ENCODE data around the gene ABHD17B.
"Not testable (repeated sequence)": the region's sequence is repeated elsewhere in the genome, so short reads cannot be mapped to it uniquely, and the experiment has no call there.

Gene ABHD17B

DNA sequence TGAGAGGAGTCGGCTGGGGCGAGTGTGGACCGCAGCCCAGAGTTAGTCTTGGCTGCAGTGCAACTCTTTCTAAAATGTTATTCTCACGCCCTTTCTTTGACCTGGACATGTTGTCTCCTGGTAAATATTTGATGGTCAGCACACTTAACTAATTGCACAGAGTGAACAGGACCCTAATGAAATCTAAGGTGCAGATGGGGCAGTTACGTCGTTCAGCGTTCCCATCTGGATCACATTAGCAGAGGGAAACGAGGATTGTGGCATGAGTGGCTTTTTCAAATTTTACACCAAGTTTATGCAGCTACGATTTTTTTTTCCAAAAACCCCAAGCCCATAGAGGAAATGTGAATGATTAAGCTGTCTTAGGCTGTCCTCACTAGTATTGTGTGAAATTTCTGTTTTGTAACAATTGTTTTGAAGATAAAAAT is 929 bp upstream of the ABHD17B start:
- DNase-seq, result no peak

DNA sequence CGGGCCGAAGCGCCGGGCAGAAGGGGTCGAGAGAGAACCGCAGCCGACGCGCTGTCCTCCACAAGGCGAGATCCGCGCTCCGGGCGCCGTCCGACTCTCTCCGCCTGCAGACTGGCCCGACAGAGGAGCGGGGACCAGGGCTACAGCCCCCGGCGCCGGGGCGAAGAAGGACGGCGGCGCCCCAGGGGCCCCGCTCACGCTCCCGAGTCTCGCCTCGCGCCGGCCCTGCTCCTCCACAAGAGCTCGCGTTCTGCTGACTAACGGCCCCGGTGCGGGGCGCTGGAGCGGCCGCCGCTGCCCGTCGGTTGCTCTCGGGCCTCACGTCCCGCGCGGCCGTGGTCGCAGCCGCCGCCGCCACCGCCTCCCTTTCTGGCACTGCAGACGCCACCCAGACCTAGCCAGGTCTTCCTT is 338 bp downstream of the ABHD17B start:
- DNase-seq, result peak in 1 of 2 experiments; percentile 68

DNA sequence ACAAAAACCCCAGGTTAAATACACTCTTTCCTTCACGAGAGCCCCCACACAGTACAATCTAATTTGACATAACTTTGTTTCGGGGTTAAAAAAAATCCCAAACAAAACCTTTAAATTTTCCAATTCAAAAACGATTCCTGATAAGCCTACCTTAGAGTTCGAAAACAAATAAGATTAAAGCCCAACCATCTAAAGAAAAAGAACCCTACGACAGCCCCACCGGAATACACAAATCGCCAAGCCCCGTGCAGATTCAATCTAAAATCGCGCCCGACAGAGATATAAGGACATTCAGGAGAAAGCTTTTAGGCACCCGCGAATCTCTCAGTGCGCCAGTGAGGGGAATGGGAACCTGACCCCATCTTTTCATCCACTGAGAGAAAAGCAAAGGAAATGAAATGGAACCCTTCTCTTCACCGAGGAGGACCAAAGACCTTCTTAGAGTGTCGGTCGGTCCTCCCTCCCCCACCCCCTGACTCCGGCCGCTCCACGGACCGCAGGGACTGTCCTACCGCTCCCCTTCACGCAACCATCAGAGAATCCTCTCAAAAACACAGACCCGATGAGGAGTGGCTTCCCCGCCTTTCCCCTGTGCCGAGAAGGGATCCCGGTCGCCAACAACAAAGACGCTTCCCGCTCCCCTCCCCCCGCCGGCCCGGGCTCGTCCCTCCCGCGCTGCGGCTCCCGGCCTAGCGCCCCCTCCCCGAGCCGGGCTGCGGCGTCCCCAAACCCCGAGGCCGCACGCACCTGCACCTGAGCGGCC is 925 bp downstream of the ABHD17B start:
- peak in 1 of 2 experiments; percentile 67 for DNase-seq

DNA sequence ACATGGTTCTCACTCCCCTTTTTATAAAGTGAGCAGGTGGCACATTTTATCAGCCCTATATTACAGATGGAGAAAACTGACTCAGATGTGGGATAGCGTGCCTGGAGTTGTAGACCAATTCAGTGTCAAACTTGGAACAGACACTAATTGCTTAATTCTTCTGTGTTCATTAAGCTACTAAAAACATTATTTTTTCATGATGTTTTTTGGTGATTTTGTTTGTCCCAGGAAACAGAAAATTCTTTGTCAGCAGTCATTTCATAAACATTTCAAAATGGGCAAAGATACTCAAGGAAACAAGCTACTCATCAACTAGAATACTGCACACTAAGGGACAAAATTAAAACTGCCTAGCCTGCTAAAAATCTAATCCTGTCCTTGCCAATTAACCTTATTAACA is 2.2 kb downstream of the ABHD17B start:
- no peak for DNase-seq

DNA sequence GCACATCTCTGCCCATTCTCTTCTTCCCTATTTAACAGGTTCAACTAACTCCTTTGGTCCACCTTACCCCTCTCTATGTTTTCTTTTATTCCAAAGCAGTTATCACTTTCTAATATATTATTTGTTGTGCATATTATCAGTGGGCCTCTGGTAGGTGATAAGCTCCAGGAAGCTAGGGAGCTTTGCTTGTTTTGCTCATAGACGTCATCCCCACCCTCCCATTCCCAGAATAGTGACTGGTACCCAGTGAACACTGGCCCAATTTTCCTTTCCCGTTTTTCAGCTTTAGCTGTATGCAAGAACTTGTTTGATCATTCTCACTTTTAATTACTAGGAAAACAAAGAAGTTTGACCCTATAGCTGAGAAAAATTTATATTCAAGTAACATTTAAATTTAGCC is 6.9 kb downstream of the ABHD17B start:
- DNase-seq, result no peak

DNA sequence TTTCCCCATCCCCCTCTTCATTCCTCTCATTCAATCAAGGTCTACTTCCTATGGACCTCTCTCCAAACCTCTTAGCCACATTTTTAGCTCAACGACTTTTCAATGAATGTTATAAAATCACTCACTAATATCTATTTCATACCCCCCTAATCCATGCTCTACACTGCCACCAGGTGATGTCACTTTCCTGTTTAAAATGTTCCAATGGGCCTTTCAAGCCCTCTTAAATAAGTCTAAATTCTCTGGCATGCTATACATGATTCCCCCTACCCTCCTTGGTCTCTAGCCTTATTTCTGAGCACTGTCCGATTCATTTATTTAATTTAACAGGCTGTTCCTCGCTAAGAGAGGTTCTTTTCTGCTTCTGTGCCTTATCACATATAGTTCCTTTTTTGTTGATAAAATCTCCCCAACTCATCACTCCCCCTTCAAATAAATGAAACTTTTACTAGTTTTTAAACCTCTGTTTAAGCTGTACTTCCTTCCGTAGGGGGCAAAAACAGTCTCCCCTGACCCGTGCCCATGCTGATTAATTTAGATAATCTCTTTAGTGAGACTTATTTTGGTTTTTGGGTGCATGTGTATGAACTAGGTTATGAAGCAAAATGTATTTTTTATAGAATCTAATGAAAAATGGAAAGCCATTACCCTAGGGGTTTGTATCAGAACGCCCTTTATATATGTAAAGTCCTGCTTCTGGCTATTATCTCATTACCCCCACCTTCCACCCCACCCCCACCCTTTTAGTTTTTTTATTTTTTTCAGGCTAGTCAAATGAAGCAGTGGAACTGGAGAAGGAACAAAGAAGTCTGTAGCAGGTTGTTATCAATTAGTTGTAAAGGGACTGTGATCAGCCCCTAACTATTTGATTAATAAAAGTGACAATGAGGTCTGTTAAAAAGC is 9.0 kb downstream of the ABHD17B start:
- no peak for DNase-seq

DNA sequence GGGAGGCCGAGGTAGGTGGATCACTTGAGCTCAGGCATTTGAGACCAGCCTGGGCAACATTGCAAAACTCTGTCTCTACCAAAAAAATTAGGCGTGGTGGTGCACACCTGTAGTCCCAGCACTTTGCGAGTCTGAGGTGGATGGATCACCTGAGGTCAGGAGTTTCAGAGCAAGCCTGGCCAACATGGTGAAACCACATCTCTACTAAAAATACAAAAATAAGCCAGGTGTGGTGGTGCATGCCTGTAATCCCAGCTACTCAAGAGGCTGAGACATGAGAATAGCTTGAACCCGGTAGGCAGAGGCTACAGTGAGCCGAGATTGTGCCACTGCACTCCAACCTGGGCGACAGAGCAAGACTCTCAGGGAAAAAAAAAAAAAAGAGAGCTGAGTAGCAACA is 12.2 kb downstream of the ABHD17B start:
- not testable (repeated sequence) for DNase-seq

DNA sequence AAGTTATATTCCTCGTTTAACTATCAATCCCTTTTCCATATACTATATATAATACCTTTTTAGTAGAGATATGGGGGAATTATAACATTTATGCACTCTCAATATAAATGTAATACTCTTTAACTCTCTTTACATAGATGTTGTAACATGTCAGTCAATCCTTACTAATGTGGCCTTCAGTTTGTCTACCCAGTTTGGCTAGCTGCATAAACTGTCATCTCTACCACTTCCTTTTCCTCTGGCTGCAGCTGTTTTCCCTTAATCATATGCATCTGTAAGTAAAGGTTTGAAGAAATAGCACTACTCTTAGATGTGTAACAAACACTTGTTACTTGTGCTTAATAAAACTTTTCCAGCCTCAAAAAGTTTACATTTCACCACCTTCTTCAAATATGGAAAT is 13.4 kb downstream of the ABHD17B start:
- DNase-seq, result no peak

DNA sequence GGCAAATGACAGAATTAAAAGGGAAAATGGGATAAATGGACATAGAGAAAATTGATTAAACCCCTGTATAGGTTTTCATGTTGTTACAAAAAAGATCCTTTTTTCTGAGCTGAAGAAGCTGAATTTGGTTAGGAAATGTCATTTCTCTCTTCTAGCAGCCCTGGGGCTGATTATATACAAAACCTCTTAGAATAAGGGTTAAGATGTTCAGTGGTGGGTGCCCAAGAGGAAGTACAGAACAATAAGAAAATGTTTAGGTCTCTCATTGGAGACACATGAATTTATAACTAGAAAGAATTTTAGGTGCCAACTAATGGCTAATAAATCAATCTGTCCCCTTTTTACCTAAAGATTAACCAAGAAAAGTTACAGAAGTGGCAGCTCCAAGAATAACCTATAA is 14.2 kb downstream of the ABHD17B start:
- DNase-seq, result no peak

DNA sequence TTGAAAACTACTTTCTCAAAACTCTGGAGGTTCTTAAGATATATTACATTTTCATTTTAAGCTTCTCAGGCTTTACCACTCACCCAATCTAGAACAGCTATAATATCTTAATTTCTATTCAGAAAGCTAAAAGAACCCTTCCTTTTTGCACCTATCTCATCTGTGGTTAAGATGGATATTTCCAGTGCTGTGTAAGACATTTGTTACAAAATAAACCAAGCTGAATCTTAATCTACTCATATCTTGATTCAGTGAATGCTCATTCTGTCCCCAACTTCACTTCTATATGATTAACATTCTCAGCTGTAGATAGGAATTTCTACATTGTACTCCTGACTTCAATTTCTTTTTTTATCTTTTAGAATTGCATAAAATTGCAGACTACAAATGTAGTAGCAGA is 15.0 kb downstream of the ABHD17B start:
- DNase-seq, result no peak

DNA sequence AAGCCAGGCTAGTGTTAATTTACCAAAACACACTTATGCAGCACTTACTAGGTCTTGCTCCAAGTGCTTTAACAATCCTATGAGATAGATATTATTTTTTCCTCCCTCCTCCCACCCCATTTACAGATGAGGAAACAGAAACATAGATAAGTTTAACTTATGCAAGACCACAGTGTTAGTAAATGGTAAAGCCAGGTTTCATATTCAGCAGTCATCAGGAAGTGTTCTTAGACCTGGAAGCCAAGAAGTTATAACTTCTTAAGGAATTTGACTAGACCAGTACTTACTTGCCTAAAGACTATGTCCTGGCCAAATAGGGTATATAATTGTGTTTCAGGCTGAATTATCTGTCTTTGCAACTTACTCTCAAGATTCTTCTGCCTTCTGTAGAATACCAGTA is 15.9 kb downstream of the ABHD17B start:
- no peak for DNase-seq

DNA sequence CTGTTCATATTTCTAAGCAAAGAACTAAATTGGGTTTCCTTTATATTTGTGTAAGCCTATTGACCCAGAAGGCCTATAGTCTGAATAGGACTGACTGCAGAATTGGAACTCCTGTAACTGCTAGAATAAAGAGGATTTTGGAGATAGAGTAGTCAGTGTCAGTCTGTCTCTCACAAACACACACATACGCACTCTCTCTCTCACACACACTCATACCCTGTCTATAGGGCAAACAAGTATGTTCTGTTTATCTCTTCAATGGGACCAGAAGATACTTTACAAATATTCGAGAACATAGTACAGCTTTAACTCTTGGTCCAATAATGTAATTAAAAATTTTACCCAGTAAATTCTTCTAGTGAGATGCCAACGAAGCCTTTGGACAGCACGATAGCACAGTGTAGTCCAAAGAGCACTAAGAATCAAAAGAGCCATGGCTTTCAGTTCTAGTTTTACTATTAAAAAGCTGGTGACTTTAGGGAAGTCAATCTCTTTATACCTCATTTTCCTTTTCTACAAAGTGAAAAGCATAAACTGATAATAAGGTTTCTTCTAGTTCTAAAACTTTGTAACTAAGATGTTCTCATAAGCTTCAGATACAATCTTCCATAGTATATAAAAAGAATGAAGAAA is 19.3 kb downstream of the ABHD17B start:
- no peak for DNase-seq

DNA sequence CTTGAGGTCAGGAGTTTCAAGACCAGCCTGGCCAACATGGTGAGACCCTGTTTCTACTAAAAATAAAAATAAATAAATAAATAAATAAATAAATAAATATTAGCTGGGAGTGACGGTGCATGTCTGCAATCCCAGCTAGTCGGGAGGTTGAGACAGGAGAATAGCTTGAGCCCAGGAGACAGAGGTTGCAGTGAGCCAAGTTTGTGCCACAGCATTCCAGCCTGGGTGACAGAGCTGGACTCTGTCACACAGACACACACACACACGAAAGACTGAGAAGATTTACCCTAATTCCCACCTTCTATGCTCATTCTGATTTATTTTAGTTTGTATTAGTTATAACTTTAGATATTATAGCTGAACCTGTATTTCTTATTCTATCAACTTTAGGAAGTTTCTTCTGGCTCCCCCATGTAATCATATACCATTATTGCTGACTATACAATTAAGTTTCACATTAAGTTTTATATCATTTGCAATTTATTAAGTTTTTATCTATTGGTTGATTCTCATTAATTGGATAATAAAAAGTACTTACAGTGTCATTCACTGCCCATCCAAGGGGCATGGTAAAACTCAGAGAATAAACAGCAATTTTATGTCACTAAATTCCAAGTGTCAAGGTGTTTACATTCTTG is 20.8 kb downstream of the ABHD17B start:
- DNase-seq, result no peak

DNA sequence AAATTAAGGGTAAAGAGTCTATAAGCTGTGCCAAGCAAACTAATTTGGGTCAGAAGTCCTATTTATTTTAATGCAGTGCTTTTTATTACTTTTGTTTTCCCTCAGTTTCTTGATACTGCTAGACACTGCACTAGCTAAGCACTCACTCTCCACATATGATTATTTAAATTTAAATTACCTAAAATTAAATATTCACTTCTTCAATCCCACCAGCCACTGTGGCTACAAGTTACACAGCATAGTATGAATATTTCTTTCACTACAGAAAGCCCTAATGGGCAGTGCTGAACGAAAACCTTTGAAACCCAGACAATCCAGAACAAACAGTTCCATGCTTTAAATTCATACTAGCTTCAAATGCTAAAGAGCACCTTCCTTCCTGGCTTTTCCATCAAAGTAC is 23.6 kb downstream of the ABHD17B start:
- no peak for DNase-seq

DNA sequence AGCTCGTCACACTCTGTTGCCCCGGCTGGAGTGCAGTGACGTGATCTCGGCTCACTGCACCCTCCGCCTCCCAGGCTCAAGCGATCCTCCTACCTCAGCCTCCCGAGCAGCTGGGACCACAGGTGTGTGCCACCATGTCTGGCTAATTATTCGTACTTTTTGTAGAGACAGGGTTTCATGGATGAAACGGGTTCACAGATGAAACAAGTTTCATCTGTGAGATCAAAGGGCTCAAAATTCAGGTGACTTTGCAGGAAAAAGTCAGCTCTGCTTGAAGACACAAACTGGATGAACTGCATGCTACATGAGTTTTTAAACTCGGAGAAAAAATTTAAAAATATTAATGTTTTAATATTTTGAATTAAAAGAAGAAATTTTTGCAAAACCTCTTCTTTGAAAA is 24.5 kb downstream of the ABHD17B start:
- no peak for DNase-seq

DNA sequence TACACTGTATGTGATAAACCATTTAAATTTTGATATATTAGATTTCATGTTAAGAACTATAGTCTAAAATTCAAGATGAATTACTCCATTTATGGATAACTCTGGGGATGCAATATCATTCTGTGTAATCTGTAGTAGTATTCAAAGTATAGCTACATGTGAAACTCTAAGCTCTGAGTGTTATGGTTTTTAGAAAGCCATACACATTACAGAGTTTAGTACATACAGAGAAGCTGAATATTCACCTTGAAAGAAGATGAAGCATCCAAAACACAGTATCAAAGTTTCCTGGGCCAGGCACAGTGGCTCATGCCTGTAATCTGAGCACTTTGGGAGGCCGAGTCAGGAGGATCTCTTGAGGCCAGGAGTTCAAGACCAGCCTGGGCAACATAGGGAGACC is 25.0 kb downstream of the ABHD17B start:
- no peak for DNase-seq

DNA sequence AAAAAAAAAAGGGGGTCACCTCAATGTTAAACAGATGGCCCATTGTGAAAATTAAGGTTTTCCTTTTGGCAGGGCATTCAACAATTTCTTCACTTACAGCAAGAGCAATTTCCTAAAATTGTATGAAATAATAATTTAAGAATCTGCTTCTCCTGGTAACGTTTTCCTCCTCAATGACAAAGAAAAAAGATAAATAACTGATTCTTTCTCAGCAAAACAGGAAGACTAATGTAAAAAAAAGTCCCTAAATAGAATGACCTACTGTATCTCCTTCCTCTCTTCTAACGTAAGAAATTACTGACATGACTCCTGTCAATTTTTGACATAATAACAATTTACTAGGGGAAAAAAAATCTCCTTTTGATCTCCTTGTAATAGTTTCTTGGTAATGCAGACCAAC is 25.5 kb downstream of the ABHD17B start:
- DNase-seq, result no peak

DNA sequence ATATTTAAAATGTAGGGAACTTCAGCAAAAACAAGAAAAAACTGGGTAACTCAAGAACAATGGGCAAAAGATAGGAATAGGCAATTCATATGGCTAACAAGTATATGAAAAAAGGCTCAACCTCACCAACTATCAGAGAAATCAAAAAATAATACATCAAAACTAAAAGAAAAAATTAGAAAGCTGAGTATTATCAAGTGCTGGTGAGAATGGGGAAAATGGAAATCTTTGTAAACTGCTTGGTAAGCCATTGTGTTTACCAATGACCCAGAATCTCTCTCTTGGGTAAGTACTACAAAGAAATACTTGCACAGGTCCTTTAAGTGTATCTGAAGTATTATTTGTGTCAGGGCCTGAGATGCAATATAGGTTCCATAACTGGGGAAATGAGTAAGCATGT is 27.0 kb downstream of the ABHD17B start:
- no peak for DNase-seq

DNA sequence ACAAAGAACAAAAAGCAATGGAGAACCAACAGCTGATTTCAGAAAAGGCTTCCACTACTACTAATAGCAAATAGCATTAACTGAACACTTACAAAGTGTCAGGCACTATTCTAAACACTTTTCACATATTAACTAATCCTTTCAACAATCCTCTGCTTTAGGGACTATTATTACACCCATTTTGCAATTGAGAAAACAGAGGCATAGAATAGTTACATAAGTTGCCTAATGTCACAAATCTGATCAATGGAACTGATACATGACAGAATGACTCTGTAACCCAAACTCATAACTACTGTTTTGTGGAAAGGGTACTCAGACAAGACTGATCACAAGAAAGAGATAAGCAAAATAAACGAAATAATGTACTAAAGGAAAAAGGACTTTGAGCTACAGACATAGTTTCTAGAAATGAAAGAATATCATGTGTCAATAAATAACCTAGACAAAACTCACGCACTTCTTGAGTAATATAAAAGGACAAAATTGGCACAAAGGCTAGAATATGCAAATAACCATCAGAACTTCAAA is 31.3 kb downstream of the ABHD17B start:
- DNase-seq, result no peak

DNA sequence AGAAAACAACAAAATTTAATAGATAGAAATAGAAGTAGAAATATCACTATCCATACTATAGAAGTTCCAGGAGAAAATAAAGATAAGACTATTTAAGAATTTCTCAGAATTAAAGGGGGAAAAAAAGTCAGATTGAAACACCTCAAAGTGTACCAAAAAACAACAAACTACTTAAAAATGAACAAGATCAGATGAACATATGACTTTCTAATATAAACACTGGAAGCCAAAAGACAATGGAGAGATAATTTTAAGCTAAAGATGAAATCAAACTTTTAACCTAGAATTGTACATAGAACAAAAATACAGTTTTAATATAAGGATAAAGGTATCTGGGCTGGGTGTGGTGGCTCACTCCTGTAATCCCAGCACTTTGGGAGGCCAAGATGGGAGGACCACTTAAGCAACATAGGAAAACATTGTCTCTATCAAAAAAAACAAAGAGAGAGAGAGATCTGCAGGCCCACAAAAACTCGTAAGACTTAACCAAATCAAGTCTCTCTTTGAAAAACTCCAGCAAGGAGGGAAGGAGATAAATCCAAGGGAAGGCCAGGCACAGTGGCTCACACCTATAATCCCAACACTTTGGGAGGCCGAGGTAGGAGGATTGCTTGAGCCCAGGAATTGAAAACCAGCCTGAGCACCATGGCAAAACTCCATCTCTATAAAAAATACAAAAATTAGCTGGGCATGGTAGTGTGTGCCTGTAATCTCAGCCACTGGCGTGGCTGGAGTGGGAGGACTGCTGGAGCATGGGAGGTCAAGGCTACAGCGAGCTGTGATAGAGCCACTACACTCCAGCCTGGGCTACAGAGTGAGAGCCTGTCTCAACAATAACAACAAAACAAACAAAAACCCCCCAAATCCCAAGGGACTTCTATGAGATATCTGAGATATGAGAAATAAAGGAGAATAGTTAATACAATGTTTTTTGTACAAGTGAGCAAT is 32.4 kb downstream of the ABHD17B start:
- DNase-seq, result no peak

DNA sequence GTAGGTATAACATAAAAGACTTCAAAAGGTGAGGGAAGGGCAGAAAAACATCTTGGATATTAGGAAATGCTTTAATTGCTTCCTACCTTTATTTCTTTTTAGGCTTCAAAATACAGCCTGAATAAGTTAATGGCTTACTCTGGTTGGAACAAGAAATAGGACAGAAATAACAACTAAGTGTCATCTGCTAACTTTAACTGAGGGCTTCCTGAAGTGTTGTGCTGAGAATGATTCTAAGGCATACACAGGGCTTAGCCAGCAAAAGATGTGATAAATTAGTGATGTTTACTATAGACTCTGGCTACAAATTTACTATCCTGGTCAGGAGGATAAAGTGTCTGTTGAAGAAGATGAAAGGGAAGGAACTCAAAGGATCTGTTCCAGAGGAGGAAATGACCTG is 34.2 kb downstream of the ABHD17B start:
- no peak for DNase-seq

DNA sequence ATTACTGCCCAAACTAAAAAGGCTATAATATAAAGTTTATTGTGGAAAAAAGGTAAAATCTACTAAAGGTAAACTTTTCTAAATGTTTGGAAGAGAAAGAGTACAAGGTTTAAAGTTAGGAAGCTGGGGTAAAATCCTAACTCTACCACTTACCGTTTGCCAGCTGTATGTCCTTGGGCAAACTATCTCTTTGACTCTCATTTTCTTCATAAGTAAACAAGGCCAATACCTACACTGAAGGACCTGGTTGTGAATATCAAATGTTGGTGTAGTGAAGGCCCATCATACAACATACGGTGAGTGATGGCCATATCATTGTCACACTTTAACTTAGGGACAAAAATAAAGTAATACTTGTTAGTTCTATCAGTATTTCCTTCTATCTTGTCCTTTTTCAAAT is 34.9 kb downstream of the ABHD17B start:
- DNase-seq, result no peak

Data from NCI-H526 (cell line).